Dendritic cell treated with granulocyte-macrophage colony-stimulating factor and Interleukin-4, amounts not matched to agents 40 ng/mL and 50 ng/mL, for 4 days (primary cell): ENCODE measurements around the gene HTR3E.
"Not testable (repeated sequence)": the region's sequence is repeated elsewhere in the genome, so short reads cannot be mapped to it uniquely, and the experiment has no call there.

Experiments
- H3K27ac Mint-ChIP-seq: one replicate; pipeline ENCODE4 v1.8.0; 2022; ENCODE audit warnings: mild to moderate bottlenecking, mixed read lengths
- H3K27me3 Mint-ChIP-seq: one replicate; pipeline ENCODE4 v1.8.0; 2022; ENCODE audit warnings: mild to moderate bottlenecking, mixed read lengths
- H3K36me3 Mint-ChIP-seq: one replicate; pipeline ENCODE4 v1.8.0; 2022; ENCODE audit warnings: low read depth, mixed read lengths
- H3K4me1 Mint-ChIP-seq: one replicate; pipeline ENCODE4 v1.8.0; 2022; ENCODE audit warnings: low read depth, mixed read lengths
- H3K4me3 Mint-ChIP-seq: one replicate; pipeline ENCODE4 v1.8.0; 2022; ENCODE audit warnings: mild to moderate bottlenecking, moderate library complexity, mixed read lengths
- H3K9me3 Mint-ChIP-seq: one replicate; pipeline ENCODE4 v1.8.0; 2022; ENCODE audit warnings: mixed read lengths
- intact Hi-C: fragments of 100-400 bp; cut with micrococcal nuclease; formaldehyde crosslinking; loops from one replicate; pipeline ENCODE4 v1.15.0; 2022

The HTR3E gene

DNA sequence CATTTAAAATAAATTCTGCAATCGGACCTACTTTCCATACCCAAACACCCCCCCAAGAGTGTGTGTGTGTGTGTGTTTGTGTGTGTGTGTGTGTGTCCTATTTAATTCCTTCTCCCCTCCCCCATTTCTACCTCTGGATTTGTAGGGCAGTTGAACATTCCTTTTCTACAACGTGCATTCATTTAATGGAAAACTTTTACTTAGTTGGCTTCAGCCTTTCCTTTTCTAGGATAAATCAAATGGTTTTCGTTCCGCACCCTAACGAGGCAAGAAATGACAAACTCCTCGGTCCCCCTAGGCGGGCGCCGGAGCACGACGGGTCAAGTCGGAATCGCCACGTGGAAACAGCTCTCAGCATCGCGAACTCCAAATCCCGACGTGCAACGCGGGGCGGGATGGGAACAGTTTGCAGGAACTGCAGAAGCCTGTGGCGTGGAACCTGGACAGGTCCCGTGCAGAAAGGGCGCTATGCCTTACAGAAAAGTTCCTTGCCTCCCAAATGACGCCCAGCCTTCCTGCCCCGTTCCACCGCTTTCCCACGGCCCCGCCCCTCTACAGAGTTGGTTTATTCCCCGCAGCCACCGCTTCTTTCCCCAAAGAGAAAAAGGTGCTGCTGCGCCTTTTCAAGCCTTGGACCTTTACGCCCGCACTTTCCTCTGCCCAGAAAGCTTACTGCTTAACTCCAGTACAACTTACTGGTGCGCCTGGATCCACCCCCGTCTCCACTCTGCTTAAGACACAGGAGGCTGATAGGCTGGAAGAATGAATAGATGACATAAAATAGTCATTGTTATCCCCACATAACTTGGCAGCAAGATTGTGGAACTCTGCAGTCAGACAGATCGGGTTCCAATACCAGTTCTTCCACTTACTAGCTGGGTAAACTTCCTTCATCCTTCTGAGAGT lies 37.2 kb downstream of the HTR3E start:
- peak overlapping the region; percentile 95 for H3K4me3 Mint-ChIP-seq
- H3K9me3 Mint-ChIP-seq = no peaks in the 10 kb centered on the region
- peak overlapping the region; percentile 87 for H3K27ac Mint-ChIP-seq
- intact Hi-C loops = loop anchor here (2.0 to 10.0 kb wide), 3 partner anchors 53 to 239 kb away; partner anchors contain the start of genes ABCF3 and PSMD2
- H3K27me3 Mint-ChIP-seq = no peaks in the 10 kb centered on the region
- H3K4me1 Mint-ChIP-seq = peaks cover 27% of the 10 kb centered on the region
- H3K36me3 Mint-ChIP-seq = peaks cover 29% of the 10 kb centered on the region

DNA sequence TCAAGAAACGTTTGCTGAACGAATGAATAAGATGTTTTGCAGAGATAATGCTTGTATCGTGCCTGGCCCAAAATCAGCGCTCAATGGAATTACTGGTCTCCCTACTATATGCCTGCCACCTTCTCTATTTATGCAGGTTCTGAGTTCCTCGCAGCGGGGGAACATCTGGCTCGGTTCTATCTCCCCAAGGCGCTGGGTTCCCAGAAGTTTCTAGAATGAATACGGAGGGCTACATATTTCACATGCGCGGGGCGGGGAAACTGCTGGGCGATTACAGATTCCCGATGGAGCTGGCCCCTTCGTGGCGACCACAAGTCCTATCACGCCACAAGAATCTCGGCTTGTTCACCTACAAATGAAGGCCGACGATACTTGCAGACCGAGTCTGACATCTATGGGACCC lies 37.9 kb downstream of the HTR3E start:
- Mint-ChIP-seq H3K4me3 (peak overlapping the region; percentile 95), H3K9me3 (no peaks in the 10 kb centered on the region), H3K4me1 (peaks cover 27% of the 10 kb centered on the region), H3K27me3 (no peaks in the 10 kb centered on the region), H3K27ac (peak overlapping the region; percentile 87), H3K36me3 (peaks cover 35% of the 10 kb centered on the region)
- intact Hi-C loops = loop anchor here (1.0 to 10.0 kb wide), 6 partner anchors 21 to 240 kb away; partner anchors contain the start of genes ABCF3, AP2M1, DVL3 and EEF1AKMT4

GRCh38 chr3:184135149-184135910 lies 38.5 kb downstream of the HTR3E start, which contains the start of gene EIF2B5:
Gene EIF2B5, plus strand, starts transcription at chr3:184135358. Its CDS starts 28 bp downstream, at chr3:184135386.
- intact Hi-C loops = loop anchor here (1.0 to 10.0 kb wide), 6 partner anchors 20 to 241 kb away; partner anchors contain the start of genes ABCF3, AP2M1, DVL3 and EEF1AKMT4
- H3K4me1 Mint-ChIP-seq = peaks cover 27% of the 10 kb centered on the region
- peaks cover 41% of the 10 kb centered on the region for H3K36me3 Mint-ChIP-seq
- peak within 1 kb of the TSS; percentile 87 for H3K27ac Mint-ChIP-seq
- H3K9me3 Mint-ChIP-seq = no peaks in the 10 kb centered on the region
- H3K4me3 Mint-ChIP-seq = peak within 1 kb of the TSS; percentile 95
- H3K27me3 Mint-ChIP-seq = no peaks in the 10 kb centered on the region

DNA sequence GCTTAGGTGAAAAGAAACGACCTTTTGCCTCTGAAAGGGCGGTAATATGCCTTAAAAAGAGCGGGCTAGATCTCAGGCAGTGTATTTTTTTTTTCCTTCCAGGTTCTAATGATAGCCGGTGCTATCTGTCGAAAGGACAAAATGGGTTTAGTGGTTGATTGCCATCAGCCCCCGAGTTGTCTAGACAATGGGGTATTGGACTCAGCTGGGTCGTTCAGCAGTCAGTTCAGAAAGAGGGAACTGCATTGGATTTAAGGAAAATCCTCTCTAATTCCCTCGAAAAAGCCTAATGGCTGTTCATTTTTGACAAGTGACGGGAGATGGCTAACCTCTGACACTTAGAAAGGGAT lies 39.0 kb downstream of the HTR3E start:
- H3K27me3 Mint-ChIP-seq = no peaks in the 10 kb centered on the region
- H3K36me3 Mint-ChIP-seq = peaks cover 47% of the 10 kb centered on the region
- peaks cover 27% of the 10 kb centered on the region for H3K4me1 Mint-ChIP-seq
- peak overlapping the region; percentile 95 for H3K4me3 Mint-ChIP-seq
- intact Hi-C loops = loop anchor here (1.0 to 10.0 kb wide), 6 partner anchors 19 to 241 kb away; partner anchors contain the start of genes ABCF3, AP2M1, DVL3 and EEF1AKMT4
- H3K9me3 Mint-ChIP-seq = no peaks in the 10 kb centered on the region
- peak overlapping the region; percentile 87 for H3K27ac Mint-ChIP-seq

GRCh38 chr3:184140436-184140835 lies 43.6 kb downstream of the HTR3E start:
- Mint-ChIP-seq H3K27me3 (no peaks in the 10 kb centered on the region), H3K4me3 (no peak overlapping the region), H3K27ac (no peak overlapping the region), H3K4me1 (peaks cover 22% of the 10 kb centered on the region), H3K36me3 (peaks cover 84% of the 10 kb centered on the region), H3K9me3 (no peaks in the 10 kb centered on the region)
- intact Hi-C loops = no loop called here

DNA sequence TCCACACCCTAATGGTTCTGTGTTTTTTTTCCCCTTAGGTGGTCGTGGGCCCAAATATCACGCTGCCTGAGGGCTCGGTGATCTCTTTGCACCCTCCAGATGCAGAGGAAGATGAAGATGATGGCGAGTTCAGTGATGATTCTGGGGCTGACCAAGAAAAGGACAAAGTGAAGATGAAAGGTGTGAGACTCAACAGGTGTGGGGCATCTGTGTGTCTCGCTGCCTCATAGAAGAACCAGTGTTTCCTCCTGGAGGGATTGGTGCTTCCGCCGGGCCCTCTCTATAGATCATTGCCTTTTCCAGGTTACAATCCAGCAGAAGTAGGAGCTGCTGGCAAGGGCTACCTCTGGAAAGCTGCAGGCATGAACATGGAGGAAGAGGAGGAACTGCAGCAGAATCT lies 45.3 kb downstream of the HTR3E start:
- Mint-ChIP-seq H3K27ac (no peak overlapping the region), H3K9me3 (no peaks in the 10 kb centered on the region), H3K4me3 (no peak overlapping the region), H3K4me1 (peaks cover 8% of the 10 kb centered on the region), H3K36me3 (peaks cover 98% of the 10 kb centered on the region), H3K27me3 (no peaks in the 10 kb centered on the region)
- intact Hi-C loops = no loop called here

GRCh38 chr3:184143327-184143726 lies 46.5 kb downstream of the HTR3E start:
- intact Hi-C loops = no loop called here
- no peak overlapping the region for H3K27ac Mint-ChIP-seq
- H3K36me3 Mint-ChIP-seq = peaks cover 86% of the 10 kb centered on the region
- H3K4me3 Mint-ChIP-seq = no peak overlapping the region
- H3K4me1 Mint-ChIP-seq = no peaks in the 10 kb centered on the region
- no peaks in the 10 kb centered on the region for H3K27me3 Mint-ChIP-seq
- no peaks in the 10 kb centered on the region for H3K9me3 Mint-ChIP-seq

DNA sequence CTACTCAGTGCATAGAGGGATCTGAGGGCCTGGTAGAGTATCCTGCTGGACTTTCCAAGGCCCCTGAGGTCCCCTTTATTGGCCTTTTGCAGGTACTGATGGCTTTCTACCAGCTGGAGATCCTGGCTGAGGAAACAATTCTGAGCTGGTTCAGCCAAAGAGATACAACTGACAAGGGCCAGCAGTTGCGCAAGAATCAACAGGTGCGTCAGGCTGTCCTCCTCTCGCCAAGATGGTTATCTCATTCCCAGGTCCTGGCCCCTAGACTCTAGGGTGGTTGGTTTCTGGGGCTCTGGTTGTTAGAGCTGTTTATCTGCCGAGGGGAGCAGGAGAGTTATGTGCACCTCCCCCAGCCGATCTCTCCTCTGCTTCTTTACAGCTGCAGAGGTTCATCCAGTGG lies 47.6 kb downstream of the HTR3E start:
- H3K9me3 Mint-ChIP-seq = no peaks in the 10 kb centered on the region
- H3K4me1 Mint-ChIP-seq = no peaks in the 10 kb centered on the region
- no peak overlapping the region for H3K4me3 Mint-ChIP-seq
- H3K27me3 Mint-ChIP-seq = no peaks in the 10 kb centered on the region
- H3K36me3 Mint-ChIP-seq = peaks cover 75% of the 10 kb centered on the region
- H3K27ac Mint-ChIP-seq = no peak overlapping the region
- intact Hi-C loops = no loop called here

DNA sequence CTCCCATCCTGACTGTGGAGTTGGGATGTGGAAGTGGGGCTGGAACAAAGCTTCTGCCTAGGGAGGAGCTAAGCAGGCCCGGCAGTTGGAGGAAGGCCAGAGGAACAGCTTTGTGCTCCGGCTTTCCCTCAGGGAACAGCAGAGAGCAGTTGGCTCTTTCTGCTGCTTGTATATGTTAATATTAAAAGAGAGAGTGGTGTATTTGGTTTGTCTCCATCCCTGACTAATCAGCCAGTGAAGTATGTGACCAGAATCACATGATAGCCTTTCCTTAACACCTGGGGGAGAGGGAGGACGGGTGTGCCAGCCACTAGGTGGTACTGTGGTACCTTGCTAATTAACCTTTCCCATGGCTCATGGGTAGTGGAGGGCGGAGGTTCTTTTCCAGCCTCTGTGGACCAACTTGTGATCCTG lies 48.3 kb downstream of the HTR3E start:
- no peak overlapping the region for H3K27ac Mint-ChIP-seq
- H3K27me3 Mint-ChIP-seq = no peaks in the 10 kb centered on the region
- no peak overlapping the region for H3K4me3 Mint-ChIP-seq
- peaks cover 69% of the 10 kb centered on the region for H3K36me3 Mint-ChIP-seq
- intact Hi-C loops = no loop called here
- no peaks in the 10 kb centered on the region for H3K9me3 Mint-ChIP-seq
- H3K4me1 Mint-ChIP-seq = no peaks in the 10 kb centered on the region

- no peak overlapping the region for H3K4me3 Mint-ChIP-seq
- intact Hi-C loops = no loop called here
- no peaks in the 10 kb centered on the region for H3K4me1 Mint-ChIP-seq
- no peaks in the 10 kb centered on the region for H3K9me3 Mint-ChIP-seq
- peaks cover 62% of the 10 kb centered on the region for H3K36me3 Mint-ChIP-seq
- no peaks in the 10 kb centered on the region for H3K27me3 Mint-ChIP-seq
- H3K27ac Mint-ChIP-seq = no peak overlapping the region
Measured at GRCh38 chr3:184145751-184146270, 48.9 kb downstream of the HTR3E start.

- H3K4me1 Mint-ChIP-seq = no peaks in the 10 kb centered on the region
- H3K36me3 Mint-ChIP-seq = peaks cover 39% of the 10 kb centered on the region
- no peak overlapping the region for H3K4me3 Mint-ChIP-seq
- no peaks in the 10 kb centered on the region for H3K9me3 Mint-ChIP-seq
- intact Hi-C loops = no loop called here
- no peak overlapping the region for H3K27ac Mint-ChIP-seq
- no peaks in the 10 kb centered on the region for H3K27me3 Mint-ChIP-seq
Measured at GRCh38 chr3:184148076-184148475, 51.2 kb downstream of the HTR3E start.

GRCh38 chr3:184149123-184149522 lies 52.3 kb downstream of the HTR3E start:
- no peaks in the 10 kb centered on the region for H3K4me1 Mint-ChIP-seq
- no peak overlapping the region for H3K4me3 Mint-ChIP-seq
- no peaks in the 10 kb centered on the region for H3K27me3 Mint-ChIP-seq
- no peak overlapping the region for H3K27ac Mint-ChIP-seq
- intact Hi-C loops = no loop called here
- no peaks in the 10 kb centered on the region for H3K9me3 Mint-ChIP-seq
- peaks cover 28% of the 10 kb centered on the region for H3K36me3 Mint-ChIP-seq

DNA sequence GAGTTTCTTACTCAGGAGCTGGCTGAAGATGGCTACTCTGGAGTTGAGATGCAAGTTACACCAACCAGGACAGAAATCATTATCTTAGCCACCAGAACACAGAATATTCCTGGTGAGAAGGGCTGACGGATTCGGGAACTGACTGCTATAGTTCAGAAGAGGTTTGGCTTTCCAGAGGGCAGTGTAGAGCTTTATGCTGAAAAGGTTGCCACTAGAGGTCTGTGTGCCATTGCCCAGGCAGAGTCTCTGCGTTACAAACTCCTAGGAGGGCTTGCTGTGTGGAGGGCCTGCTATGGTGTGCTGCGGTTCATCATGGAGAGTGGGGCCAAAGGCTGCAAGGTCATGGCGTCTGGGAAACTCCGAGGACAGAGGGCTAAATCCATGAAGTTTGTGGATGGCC lies 52.9 kb downstream of the HTR3E start:
- H3K9me3 Mint-ChIP-seq, H3K4me3 Mint-ChIP-seq, intact Hi-C loops, H3K4me1 Mint-ChIP-seq, H3K27ac Mint-ChIP-seq, H3K27me3 Mint-ChIP-seq: not testable (repeated sequence)
- H3K36me3 Mint-ChIP-seq = peaks cover 22% of the 10 kb centered on the region
